Fibroblast of skin of left quadriceps (primary cell): ENCODE data around the gene PCNT.
A peak's percentile ranks its signal among the peaks of the same experiment; 100 is the strongest.
"Not testable (repeated sequence)": the region's sequence is repeated elsewhere in the genome, so short reads cannot be mapped to it uniquely, and the experiment has no call there.

ENCODE experiments used
- DNase-seq, 2 experiments: peaks; one replicate each; pipeline ENCODE4 v3.0.0-alpha.2; 2013; ENCODE audit warnings: low read depth in 2 of 2

The PCNT gene

GRCh38 chr21:46308431-46308830 is 15.5 kb upstream of the PCNT start:
- no peak for DNase-seq

GRCh38 chr21:46310260-46310659 is 13.7 kb upstream of the PCNT start:
- DNase-seq = not testable (repeated sequence)

- DNase-seq = no peak
Measured at GRCh38 chr21:46311568-46311967, 12.4 kb upstream of the PCNT start.

GRCh38 chr21:46312949-46313348 is 11.0 kb upstream of the PCNT start:
- no peak for DNase-seq

GRCh38 chr21:46314441-46315020 is 9.4 kb upstream of the PCNT start:
- no peak for DNase-seq

GRCh38 chr21:46316708-46317324 is 7.1 kb upstream of the PCNT start:
- no peak for DNase-seq

- DNase-seq = no peak
Measured at GRCh38 chr21:46317710-46318463, 6.1 kb upstream of the PCNT start.

GRCh38 chr21:46318464-46318845 is 5.5 kb upstream of the PCNT start:
- no peak for DNase-seq

GRCh38 chr21:46319186-46319585 is 4.8 kb upstream of the PCNT start:
- no peak for DNase-seq

- DNase-seq = no peak
Measured at GRCh38 chr21:46320331-46320801, 3.6 kb upstream of the PCNT start.

GRCh38 chr21:46322351-46323226 is 1.4 kb upstream of the PCNT start:
- no peak for DNase-seq

- no peak for DNase-seq
Measured at GRCh38 chr21:46323227-46323709, 688 bp upstream of the PCNT start.

GRCh38 chr21:46324390-46325072 is 575 bp downstream of the PCNT start:
- DNase-seq = peak; percentile 65 to 71

GRCh38 chr21:46325073-46325912 is 1.3 kb downstream of the PCNT start:
- no peak for DNase-seq

- no peak for DNase-seq
Measured at GRCh38 chr21:46326110-46326703, 2.3 kb downstream of the PCNT start.

- no peak for DNase-seq
Measured at GRCh38 chr21:46327711-46328110, 3.8 kb downstream of the PCNT start.

GRCh38 chr21:46328151-46328550 is 4.2 kb downstream of the PCNT start:
- no peak for DNase-seq

- DNase-seq = no peak
Measured at GRCh38 chr21:46329796-46330195, 5.8 kb downstream of the PCNT start.

GRCh38 chr21:46334351-46335140 is 10.6 kb downstream of the PCNT start:
- no peak for DNase-seq
